ENCODE measurements around the gene SYT7. TPM values are rescaled to one million over a fixed set of nuclear protein-coding genes. Genes with fewer than 3 reads are reported as not detected.

SYT7 gene
- 10 to 100 TPM in 1 of 2 donors, 1 to 10 TPM in 1; 8.6 to 12.2 TPM for total RNA-seq

- Histone ChIP-seq H3K27ac (peak within 1 kb of the TSS; percentile 45 to 74 (median 70)), H3K9me3 (no peaks in the 10 kb centered on the region), H3K36me3 (replicated peaks in 1 of 2; ENCODE audit: insufficient read depth in 1 of 2, low read depth in 2 of 2) (no peaks in the 10 kb centered on the region), H3K27me3 (peaks cover 0 to 6% of the 10 kb centered on the region in 2 donors), H3K4me3 (no peak within 1 kb of the TSS), H3K4me1 (peaks cover 25% of the 10 kb centered on the region)
- TF ChIP-seq POLR2A (IDR thresholded peaks at IDR 0.05) (no peak), CTCF (IDR thresholded peaks at IDR 0.05) (peak in 4 of 7 experiments; percentile 44 to 83 (median 50))
- peak; percentile 91 for ATAC-seq
- intact Hi-C loops (cut with DNase I) = no loop called here
- 1 to 32% methylated on average over 2 to 91 of the region's 96 CpGs for WGBS, 2 donors
- DNase-seq = peak; percentile 95 to 98 (median 97)
Measured at GRCh38 chr11:61581030-61581928, at the start of gene SYT7. Gene SYT7 (minus strand): TSS chr11:61581076. CDS start chr11:61580820, 256 bp downstream.

GRCh38 chr11:61630089-61630488 is 49.2 kb upstream of the SYT7 start:
- no peaks in the 10 kb centered on the region for H3K27me3 ChIP-seq
- H3K27ac ChIP-seq = no peak overlapping the region
- no peaks in the 10 kb centered on the region for H3K36me3 ChIP-seq (replicated peaks in 1 of 2; ENCODE audit: insufficient read depth in 1 of 2, low read depth in 2 of 2)
- no peak overlapping the region for H3K4me3 ChIP-seq
- ATAC-seq = no peak
- intact Hi-C loops (cut with DNase I) = loop anchor here (5.0 to 10.0 kb wide), 2 partner anchors 43 to 185 kb away; no protein-coding TSS in a partner anchor
- peaks cover 29% of the 10 kb centered on the region for H3K4me1 ChIP-seq
- H3K9me3 ChIP-seq = no peaks in the 10 kb centered on the region
- 77 to 82% methylated on average over 10 of the region's 10 CpGs for WGBS, 2 donors
- DNase-seq = no peak
- TF ChIP-seq POLR2A (IDR thresholded peaks at IDR 0.05) (no peak), CTCF (IDR thresholded peaks at IDR 0.05) (no peak)

GRCh38 chr11:61629082-61629833 is 48.4 kb upstream of the SYT7 start:
- TF ChIP-seq POLR2A (IDR thresholded peaks at IDR 0.05) = no peak
- no peak for TF ChIP-seq CTCF (IDR thresholded peaks at IDR 0.05)
- Histone ChIP-seq H3K27ac (peak overlapping the region in 1 of 4 donors; percentile 89), H3K4me3 (no peak overlapping the region), H3K4me1 (peaks cover 29% of the 10 kb centered on the region), H3K36me3 (replicated peaks in 1 of 2; ENCODE audit: insufficient read depth in 1 of 2, low read depth in 2 of 2) (no peaks in the 10 kb centered on the region), H3K27me3 (no peaks in the 10 kb centered on the region), H3K9me3 (no peaks in the 10 kb centered on the region)
- DNase-seq (no peak), ATAC-seq (no peak)
- WGBS, 2 donors = 72 to 77% methylated on average over 7 to 18 of the region's 18 CpGs
- intact Hi-C loops (cut with DNase I) = no loop called here

GRCh38 chr11:61628662-61628970 is 47.7 kb upstream of the SYT7 start:
- Histone ChIP-seq H3K27me3 (no peaks in the 10 kb centered on the region), H3K4me3 (no peak overlapping the region), H3K27ac (peak overlapping the region in 2 of 4 donors; percentile 76 to 89), H3K9me3 (no peaks in the 10 kb centered on the region), H3K36me3 (replicated peaks in 1 of 2; ENCODE audit: insufficient read depth in 1 of 2, low read depth in 2 of 2) (no peaks in the 10 kb centered on the region), H3K4me1 (peaks cover 29% of the 10 kb centered on the region)
- ATAC-seq (no peak), DNase-seq (no peak)
- TF ChIP-seq POLR2A (IDR thresholded peaks at IDR 0.05) (no peak), CTCF (IDR thresholded peaks at IDR 0.05) (no peak)
- intact Hi-C loops (cut with DNase I) = no loop called here
- 58 to 68% methylated on average over 4 to 5 of the region's 5 CpGs for WGBS, 2 donors
